GM20000 (cell line): ENCODE data around the gene YPEL5.

Experiments used
- DNase-seq: peaks from one replicate; pipeline ENCODE4 v3.0.0; 2012; ENCODE audit warnings: low spot score
- TF ChIP-seq, protein P1 (sequence below): IDR thresholded peaks from 2 replicates; pipeline ENCODE4 v1.5.1; 2012; ENCODE audit warnings: mild to moderate bottlenecking, control low read depth; ENCODE audit errors: extremely low read depth, missing control alignments

YPEL5 gene

DNA sequence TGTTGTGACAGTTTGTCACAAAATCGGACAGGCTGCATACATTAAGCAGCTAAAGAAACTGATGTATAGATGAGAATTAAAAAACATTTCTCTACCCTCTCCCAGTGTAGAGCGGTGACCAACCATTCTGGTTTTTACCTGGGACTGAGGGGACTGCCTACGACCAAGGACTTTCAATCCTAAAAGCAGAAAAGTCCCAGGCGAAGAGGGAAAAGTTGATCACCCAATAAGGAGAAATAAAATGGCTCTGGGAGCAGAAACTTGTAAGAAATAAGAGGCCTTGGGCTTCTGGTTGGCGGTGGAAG lies 30.9 kb upstream of the YPEL5 start:
- DNase-seq, result no peak
- TF ChIP-seq, protein P1, sequence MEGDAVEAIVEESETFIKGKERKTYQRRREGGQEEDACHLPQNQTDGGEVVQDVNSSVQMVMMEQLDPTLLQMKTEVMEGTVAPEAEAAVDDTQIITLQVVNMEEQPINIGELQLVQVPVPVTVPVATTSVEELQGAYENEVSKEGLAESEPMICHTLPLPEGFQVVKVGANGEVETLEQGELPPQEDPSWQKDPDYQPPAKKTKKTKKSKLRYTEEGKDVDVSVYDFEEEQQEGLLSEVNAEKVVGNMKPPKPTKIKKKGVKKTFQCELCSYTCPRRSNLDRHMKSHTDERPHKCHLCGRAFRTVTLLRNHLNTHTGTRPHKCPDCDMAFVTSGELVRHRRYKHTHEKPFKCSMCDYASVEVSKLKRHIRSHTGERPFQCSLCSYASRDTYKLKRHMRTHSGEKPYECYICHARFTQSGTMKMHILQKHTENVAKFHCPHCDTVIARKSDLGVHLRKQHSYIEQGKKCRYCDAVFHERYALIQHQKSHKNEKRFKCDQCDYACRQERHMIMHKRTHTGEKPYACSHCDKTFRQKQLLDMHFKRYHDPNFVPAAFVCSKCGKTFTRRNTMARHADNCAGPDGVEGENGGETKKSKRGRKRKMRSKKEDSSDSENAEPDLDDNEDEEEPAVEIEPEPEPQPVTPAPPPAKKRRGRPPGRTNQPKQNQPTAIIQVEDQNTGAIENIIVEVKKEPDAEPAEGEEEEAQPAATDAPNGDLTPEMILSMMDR, result no peak

- TF ChIP-seq, protein P1, result no peak
Observed at GRCh38 chr2:30122362-30122761, 24.4 kb upstream of the YPEL5 start.

GRCh38 chr2:30127016-30127893 lies 19.6 kb upstream of the YPEL5 start:
- no peak for DNase-seq

More at GRCh38 chr2:30122362-30122761, 24.4 kb upstream of the YPEL5 start:
- DNase-seq, result no peak

GRCh38 chr2:30134582-30134981 lies 12.2 kb upstream of the YPEL5 start:
- TF ChIP-seq, protein P1, result no peak
- no peak for DNase-seq

More at GRCh38 chr2:30127016-30127893, 19.6 kb upstream of the YPEL5 start:
- TF ChIP-seq, protein P1, result no peak

GRCh38 chr2:30135541-30135940 lies 11.3 kb upstream of the YPEL5 start:
- TF ChIP-seq, protein P1, result no peak
- DNase-seq, result no peak

- TF ChIP-seq, protein P1, result no peak
- DNase-seq, result no peak
Observed at GRCh38 chr2:30136764-30137444, 9.9 kb upstream of the YPEL5 start.

GRCh38 chr2:30139131-30139870 lies 7.5 kb upstream of the YPEL5 start:
- DNase-seq, result no peak
- TF ChIP-seq, protein P1, result no peak
